Measurements from ENCODE around the gene PRSS22.

Gene PRSS22

GRCh38 chr16:2827831-2828520, 30.0 kb downstream of the PRSS22 start:
- FAIRE-seq: no peak

GRCh38 chr16:2827374-2827791, 30.6 kb downstream of the PRSS22 start:
- no peak for FAIRE-seq

DNA sequence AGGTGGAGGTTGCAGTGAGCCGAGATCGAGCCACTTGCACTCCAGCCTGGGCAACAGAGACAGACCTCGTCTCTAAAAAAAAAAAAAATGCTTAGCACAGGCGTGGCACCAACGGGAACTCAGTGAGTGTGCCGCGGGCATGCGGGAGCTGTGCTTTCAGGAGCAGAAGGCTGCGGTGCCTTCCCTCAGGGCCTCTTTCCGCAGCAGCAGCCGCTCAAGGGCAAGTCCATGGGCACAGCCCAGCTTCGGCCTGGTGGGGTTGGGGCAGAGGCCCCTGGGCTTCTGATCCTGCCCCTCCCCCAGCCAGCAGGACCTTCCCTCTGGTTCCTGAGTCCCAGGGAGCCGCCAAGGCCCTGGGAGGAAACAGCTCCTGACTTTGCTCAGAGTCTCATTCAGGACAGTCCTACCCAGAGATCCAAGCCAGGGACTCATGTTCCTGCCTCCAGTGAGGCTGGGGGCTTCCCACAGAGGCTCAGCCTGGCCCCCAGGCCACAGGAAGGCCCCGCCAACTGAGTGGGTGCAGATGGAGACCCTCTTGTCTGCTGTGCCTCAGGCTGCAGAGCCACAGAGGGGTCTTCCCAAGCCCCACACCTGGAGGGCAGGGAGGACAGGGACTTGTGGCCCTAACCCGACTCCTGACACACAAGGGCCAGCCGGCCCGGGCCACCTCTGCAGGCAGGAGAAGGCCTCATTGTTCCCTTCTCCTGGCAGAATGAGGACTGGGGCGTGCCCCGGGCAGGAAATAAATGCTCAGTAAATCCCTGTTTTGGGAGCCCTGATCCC, 31.2 kb downstream of the PRSS22 start:
- no peak for FAIRE-seq

DNA sequence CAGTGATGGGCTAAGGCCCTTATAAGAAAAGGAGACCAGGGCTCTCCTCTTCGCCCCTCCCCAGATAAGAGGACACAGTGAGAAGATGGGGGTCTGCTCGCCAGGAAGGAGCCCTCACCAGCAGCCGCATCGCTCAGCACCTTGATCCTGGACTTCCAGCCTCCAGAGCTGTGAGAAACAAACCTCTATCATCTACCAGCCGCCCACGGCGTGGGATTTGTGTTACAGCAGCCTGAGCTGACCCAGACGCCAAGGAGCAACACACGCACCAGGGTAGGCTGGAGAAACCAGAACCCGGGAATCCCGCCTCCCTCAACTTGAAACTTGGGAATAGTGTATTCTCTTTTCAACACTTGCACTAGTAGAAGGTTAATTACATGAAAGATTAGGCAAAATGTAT, 32.1 kb downstream of the PRSS22 start:
- no peak for FAIRE-seq

DNA sequence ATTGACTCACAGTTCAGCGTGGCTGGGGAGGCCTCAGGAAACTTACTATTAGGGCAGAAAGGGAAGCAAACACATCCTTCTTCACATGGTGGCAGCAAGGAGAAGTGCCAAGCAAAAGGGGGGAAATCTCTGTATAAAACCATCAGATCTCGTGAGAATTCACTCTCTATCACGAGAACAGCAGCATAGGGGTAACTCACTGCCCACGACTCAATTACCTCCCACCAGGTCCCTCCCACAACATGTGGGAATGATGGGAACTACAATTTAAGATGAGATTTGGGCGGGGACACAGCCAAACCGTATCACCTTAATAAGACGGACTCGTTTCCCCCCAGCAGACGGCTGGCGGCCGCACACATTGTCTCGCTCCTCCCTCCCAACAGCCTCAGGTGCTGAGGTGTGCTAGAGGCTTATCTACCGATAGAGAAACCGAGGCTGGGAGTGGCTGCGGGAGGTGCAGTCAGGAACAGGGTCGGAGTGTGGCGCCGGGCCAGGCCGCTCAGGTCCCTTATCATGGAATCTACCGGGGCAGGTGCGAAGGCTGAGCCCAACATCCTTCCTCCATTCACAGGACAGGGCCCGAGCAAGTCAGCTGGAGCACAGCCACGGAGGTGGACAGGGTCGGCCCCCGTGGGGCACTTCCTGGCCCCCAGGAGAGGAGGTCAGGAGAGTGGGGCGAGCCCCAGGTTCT, 32.8 kb downstream of the PRSS22 start:
- no peak for FAIRE-seq

DNA sequence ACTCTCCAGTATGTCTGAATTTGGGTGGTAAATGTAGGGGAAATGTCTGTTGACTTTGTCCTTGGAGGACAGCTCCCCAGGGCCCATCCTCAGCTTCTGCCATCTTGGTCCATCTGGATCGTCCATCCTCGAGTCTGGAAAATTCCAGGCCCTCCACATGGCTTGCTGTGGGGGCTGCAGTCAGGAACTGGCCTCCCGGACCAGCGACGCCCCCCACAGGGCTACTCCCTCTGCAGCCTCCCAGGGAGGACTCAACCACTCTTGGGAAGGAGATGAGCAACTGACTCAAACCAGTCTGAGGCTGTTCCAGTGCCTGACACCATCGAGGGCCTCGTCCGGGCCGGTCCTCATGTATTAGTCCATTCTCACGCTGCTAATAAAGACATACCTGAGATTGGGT, 33.3 kb downstream of the PRSS22 start:
- FAIRE-seq: no peak

DNA sequence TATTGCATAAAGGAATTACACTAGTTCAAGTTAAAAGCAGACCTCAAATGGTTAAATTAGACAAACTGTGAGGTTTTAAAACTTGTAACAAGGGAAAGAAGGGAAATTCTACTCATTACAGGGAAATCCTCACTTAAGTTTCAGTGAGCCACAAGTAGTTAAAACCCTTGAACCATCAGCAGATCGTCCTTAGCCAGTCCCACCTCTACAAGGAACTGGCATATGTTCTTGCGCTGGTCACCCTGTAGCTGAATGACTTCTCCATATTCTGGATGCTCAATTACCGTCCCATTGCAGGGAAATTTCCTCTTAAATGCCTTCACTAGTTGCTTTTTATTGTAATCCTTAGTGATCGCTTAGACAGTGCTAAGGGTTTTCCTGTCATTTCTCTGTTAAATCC, 35.5 kb downstream of the PRSS22 start:
- no peak for FAIRE-seq

DNA sequence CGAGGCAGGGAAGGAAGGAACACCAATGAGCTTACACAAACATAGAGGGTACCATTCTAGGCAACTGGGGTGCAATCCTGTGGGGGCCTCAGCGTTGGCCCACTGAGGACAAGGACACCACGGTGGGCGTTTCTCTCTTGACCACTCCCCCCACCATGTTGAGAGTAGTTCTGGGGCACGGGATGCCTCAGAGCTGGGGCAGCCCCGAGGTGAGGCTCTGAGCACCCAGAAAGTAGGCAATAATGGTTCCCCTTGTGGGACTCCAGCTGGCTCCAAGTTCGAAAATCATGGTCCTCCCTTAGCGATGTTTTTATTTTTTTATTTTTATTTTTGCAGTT, 35.8 kb downstream of the PRSS22 start:
- no peak for FAIRE-seq

DNA sequence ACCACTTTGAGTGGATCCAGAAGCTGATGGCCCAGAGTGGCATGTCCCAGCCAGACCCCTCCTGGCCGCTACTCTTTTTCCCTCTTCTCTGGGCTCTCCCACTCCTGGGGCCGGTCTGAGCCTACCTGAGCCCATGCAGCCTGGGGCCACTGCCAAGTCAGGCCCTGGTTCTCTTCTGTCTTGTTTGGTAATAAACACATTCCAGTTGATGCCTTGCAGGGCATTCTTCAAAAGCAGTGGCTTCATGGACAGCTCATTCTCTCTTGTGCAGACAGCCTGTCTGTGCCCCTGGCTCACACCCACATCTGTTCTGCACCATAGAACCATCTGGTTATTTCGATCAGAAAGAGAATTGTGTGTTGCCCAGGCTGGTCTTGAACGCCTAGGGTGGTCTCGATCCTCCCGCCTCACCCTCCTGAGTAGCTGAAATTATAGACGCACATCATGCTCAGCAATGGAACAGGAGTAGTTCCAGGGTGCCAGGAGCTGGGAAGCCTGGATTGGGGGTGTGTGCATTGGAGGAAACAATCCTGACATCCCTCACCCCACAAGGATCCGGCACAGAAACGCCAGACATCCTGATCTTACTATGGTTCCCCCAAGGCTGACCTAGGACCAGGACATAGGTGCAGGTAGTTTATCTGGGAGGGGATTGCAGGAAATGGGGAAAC, 36.3 kb downstream of the PRSS22 start:
- no peak for FAIRE-seq

DNA sequence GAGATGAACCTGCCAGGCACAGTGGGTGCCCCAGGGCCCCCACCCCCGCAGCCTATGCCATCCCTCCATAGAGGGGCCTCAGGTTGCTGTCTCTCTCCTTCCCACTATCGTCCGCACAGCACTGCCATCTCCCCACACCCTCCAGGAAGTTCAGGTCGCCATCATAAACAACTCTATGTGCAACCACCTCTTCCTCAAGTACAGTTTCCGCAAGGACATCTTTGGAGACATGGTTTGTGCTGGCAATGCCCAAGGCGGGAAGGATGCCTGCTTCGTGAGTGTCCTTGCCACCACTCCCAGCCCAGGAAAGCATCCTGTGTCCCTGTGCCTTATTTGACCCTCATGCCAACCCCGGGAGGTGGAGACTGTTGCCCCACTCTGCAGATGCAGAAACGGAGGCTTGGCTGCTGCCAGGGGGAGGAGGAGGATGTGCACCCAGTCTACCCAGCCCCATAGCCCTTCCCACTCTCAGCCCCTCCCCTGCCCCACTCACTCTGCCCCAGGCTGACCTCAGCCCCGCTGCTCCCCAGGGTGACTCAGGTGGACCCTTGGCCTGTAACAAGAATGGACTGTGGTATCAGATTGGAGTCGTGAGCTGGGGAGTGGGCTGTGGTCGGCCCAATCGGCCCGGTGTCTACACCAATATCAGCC, 37.0 kb downstream of the PRSS22 start:
- no peak for FAIRE-seq

GRCh38 chr16:2819939-2820835, 37.8 kb downstream of the PRSS22 start:
- FAIRE-seq: no peak

DNA sequence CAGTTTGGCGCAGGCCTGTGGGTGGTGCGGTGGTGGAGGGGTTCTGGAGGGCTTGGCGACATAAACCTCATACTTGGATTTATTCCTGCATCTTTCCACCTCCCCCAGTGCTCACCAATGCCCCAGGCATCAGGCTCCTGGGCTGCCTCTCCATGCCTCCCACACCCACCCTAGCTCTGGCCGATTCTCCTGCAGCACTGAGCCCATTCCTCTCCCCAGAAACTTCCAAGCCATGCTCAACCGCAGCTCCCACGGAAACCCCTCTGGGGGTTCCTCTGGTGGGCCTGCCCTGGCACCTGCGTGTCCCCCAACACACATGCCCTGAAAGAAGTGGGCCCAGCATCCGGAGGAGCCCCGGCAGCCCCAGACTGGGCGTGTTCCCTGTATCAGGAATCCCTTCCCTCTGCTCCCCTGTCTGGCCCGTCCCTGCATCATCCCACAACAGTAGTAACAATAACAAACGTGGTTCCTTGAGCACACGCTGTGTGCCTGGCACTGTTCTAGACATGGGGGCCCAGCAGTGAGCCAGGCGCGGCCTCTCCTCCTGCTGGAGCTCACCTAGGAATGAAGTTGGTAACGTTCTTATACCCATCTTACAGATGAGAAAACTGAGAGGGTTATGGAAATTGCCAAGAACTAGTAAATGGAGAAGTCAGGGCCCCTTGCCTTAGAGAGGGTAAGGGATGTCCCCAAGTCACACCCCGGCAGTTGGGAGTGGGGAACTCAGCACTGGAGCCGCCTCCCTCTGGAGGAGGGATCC, 38.6 kb downstream of the PRSS22 start:
- FAIRE-seq: no peak

GRCh38 chr16:2818272-2818876, 39.6 kb downstream of the PRSS22 start:
- no peak for FAIRE-seq

DNA sequence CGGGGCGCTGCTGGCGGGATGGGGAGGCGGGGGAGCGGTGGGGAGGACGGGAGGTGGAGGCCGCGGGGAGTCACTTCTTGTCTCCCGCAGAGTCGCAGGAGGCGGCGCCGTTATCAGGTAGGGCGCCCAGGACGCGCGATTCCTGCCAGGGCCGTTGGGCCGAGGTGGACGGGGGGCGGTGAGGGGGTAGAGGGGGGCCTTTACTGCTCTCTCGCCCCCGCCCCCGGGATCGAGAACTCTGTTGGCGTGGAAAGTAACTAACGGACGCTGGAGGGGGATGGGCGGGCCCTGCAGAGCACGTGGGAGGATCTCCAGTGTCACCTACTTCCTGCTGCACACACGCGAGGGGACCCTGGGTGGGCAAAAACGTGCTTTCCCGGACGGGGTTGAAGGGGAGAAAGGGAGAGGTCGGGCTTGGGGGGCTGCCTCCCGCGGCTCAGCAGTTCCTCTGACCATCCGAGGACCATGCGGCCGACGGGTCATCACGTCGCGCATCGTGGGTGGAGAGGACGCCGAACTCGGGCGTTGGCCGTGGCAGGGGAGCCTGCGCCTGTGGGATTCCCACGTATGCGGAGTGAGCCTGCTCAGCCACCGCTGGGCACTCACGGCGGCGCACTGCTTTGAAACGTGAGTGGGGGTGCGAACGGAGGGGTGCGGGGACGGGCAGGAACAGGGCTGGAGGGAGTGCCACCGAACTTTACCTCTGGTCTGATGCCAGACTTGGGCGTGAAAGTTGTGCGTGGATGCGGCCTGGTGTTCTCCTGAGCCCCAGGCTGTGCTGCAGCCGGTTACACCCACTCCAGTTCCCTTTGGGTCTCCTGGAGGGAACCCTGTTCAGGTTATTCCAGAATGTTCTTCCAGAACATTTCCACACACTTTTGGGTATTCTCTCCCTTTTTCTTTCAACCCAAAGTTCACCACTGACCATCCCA, 40.4 kb downstream of the PRSS22 start:
- FAIRE-seq: no peak

DNA sequence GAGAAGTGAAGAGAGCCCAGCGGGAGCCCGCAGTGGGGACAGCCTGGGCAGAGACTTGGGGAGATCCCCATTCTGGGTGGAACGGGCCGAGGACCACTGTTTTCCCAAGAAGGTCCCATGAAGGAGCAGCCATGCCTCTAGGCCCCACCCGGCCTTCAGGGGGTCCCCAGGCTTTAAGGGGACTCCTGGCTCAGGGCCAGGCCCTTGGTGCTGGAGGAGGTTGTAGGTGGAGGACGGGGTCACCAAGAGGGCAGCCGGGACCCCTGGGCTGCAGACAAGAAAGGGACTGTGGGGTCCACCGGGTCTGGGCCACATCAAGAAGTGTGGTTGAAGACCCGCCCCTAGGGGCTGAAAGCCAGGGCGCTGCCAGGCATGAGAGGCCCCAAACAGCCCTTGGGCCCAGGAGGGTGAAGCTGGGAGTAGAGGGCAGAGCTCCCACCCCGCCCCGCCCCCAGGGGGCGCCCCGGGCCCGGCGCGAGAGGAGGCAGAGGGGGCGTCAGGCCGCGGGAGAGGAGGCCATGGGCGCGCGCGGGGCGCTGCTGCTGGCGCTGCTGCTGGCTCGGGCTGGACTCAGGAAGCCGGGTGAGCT, 41.1 kb downstream of the PRSS22 start, which contains the start of gene PRSS21:
PRSS21 (plus strand) TSS at position 487 of the 589 bp plus-strand sequence; CDS start at position 519, 32 bp downstream.
- no peak for FAIRE-seq

- no peak for FAIRE-seq
Observed at GRCh38 chr16:2815299-2815771, 42.6 kb downstream of the PRSS22 start.

GRCh38 chr16:2814551-2815298, 43.2 kb downstream of the PRSS22 start:
- FAIRE-seq: no peak

- no peak for FAIRE-seq
Observed at GRCh38 chr16:2813771-2814221, 44.2 kb downstream of the PRSS22 start.

Data from A204.1 (cell line).